BE2C (cell line): ENCODE data around the gene FKBP2.
A peak's percentile ranks its signal among the peaks of the same experiment; 100 is the strongest.

Experiments used
- DNase-seq: peaks from one replicate; pipeline ENCODE4 v3.0.0-alpha.2; 2020
- H3K27me3 ChIP-seq: fragments of 250-450 bp; sonication (Bioruptor Pico); 2 replicates; pipeline ENCODE4 v1.5.1; 2020; ENCODE audit warnings: mild to moderate bottlenecking
- H3K36me3 ChIP-seq: fragments of 250-450 bp; sonication (Bioruptor Pico); 2 replicates; pipeline ENCODE4 v1.5.1; 2020; ENCODE audit warnings: mild to moderate bottlenecking
- H3K4me1 ChIP-seq: fragments of 250-450 bp; sonication (Bioruptor Pico); 2 replicates; pipeline ENCODE4 v1.5.1; 2020
- H3K4me3 ChIP-seq: 2 replicates; pipeline ENCODE4 v1.5.1; 2011; ENCODE audit warnings: low read depth, low read length
- H3K9me3 ChIP-seq: fragments of 250-450 bp; sonication (Bioruptor Pico); 2 replicates; pipeline ENCODE4 v1.5.1; 2020
- CTCF ChIP-seq: IDR thresholded peaks from 2 replicates; pipeline ENCODE4 v1.5.1; 2012; ENCODE audit warnings: mild to moderate bottlenecking, low read depth, low read length

FKBP2 gene

GRCh38 chr11:64268893-64269539 lies 28.1 kb downstream of the FKBP2 start:
- Histone ChIP-seq H3K9me3 (no peaks in the 10 kb centered on the region), H3K36me3 (peaks cover 3% of the 10 kb centered on the region; the same call in 1 of the 2 replicates), H3K4me1 (peaks cover 8% of the 10 kb centered on the region), H3K4me3 (peak overlapping the region; percentile 59), H3K27me3 (no peaks in the 10 kb centered on the region)
- no peak for TF ChIP-seq CTCF
- no peak for DNase-seq

- DNase-seq = peak; percentile 92
- H3K36me3 ChIP-seq = peaks cover 3% of the 10 kb centered on the region; the same call in 1 of the 2 replicates
- TF ChIP-seq CTCF = no peak
- H3K4me1 ChIP-seq = peaks cover 5% of the 10 kb centered on the region
- no peaks in the 10 kb centered on the region for H3K27me3 ChIP-seq
- no peaks in the 10 kb centered on the region for H3K9me3 ChIP-seq
- H3K4me3 ChIP-seq = peak overlapping the region; percentile 77
Observed at GRCh38 chr11:64269540-64270220, 28.8 kb downstream of the FKBP2 start.

GRCh38 chr11:64275031-64275800 lies 34.3 kb downstream of the FKBP2 start:
- Histone ChIP-seq H3K36me3 (no peaks in the 10 kb centered on the region), H3K9me3 (no peaks in the 10 kb centered on the region), H3K27me3 (no peaks in the 10 kb centered on the region), H3K4me1 (no peaks in the 10 kb centered on the region), H3K4me3 (no peak overlapping the region)
- no peak for DNase-seq
- TF ChIP-seq CTCF = no peak

GRCh38 chr11:64275841-64276240 lies 34.9 kb downstream of the FKBP2 start:
- H3K27me3 ChIP-seq = no peaks in the 10 kb centered on the region
- H3K4me1 ChIP-seq = no peaks in the 10 kb centered on the region
- DNase-seq = no peak
- H3K9me3 ChIP-seq = no peaks in the 10 kb centered on the region
- no peaks in the 10 kb centered on the region for H3K36me3 ChIP-seq
- TF ChIP-seq CTCF = no peak
- no peak overlapping the region for H3K4me3 ChIP-seq

GRCh38 chr11:64276653-64277431 lies 35.9 kb downstream of the FKBP2 start:
- no peaks in the 10 kb centered on the region for H3K9me3 ChIP-seq
- no peak for TF ChIP-seq CTCF
- no peak overlapping the region for H3K4me3 ChIP-seq
- H3K27me3 ChIP-seq = no peaks in the 10 kb centered on the region
- H3K36me3 ChIP-seq = no peaks in the 10 kb centered on the region
- H3K4me1 ChIP-seq = no peaks in the 10 kb centered on the region
- no peak for DNase-seq
